Stomach (tissue), 4 donors: ENCODE measurements around the gene GHITM.

ENCODE experiments used
- CTCF ChIP-seq, 7 experiments: fragments of 450-650 bp in 4 of 7; fragments of 200-600 bp in 3 of 7; sonication (generic) in 3 of 7; IDR thresholded peaks; one replicate each; pipeline ENCODE4 v1.5.1; 2016 to 2019; ENCODE audit warnings: antibody characterized with exemption in 7 of 7, control low read depth in 2 of 7, mild to moderate bottlenecking in 1 of 7
- POLR2A ChIP-seq, 4 donors: fragments of 450-650 bp; IDR thresholded peaks; one replicate each; pipeline ENCODE4 v1.6.1; 2016; ENCODE audit warnings: antibody characterized with exemption in 4 of 4, control low read depth in 2 of 4, mild to moderate bottlenecking in 1 of 4, moderate library complexity in 1 of 4

DNA sequence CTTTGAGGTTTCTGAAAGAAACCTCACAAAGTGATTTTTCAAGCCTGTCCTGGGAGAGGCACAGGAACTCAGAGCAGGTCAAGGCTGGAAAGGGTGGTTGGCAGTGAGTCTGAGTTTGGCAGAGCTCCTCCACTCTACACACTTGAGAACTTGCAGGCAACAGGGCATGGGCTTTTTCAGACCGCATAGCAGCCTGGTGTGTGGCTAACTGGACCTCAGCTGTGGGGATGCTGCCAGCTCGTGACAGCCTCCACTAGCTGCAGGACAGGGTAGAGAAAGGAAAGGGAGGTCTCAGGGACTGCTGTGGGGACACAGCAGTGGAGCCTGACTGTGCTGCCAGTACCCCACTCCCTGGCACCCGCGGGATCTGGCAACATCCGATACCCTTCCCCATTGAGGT is 57.6 kb downstream of the GHITM start:
- TF ChIP-seq CTCF (IDR thresholded peaks at IDR 0.05) = no peak
- TF ChIP-seq POLR2A (IDR thresholded peaks at IDR 0.05) = no peak
